Right cardiac atrium (tissue), 5 donors: ENCODE results near the gene PROK2. TPM values are rescaled to one million over a fixed set of nuclear protein-coding genes. Genes with fewer than 3 reads are reported as not detected.

Experiments
- ATAC-seq, 2 donors: fragments of 200-7000 bp; cut with Tn5 transposase; one replicate each; pipeline versions ENCODE4 v1.8.0 to v1.9.1; 2020; ENCODE audit warnings: moderate library complexity in 2 of 2, mild to moderate bottlenecking in 1 of 2
- DNase-seq, 3 donors: peaks; one replicate each; pipeline ENCODE4 v3.0.0-alpha.2; 2020
- H3K27ac ChIP-seq: one replicate; pipeline ENCODE4 v1.5.1; 2013; ENCODE audit warnings: mild to moderate bottlenecking, low read length, control low read depth, moderate library complexity
- H3K27me3 ChIP-seq: one replicate; pipeline ENCODE4 v1.6.1; 2013; ENCODE audit not compliant: control insufficient read depth, insufficient read depth
- H3K4me1 ChIP-seq: one replicate; pipeline ENCODE4 v1.6.1; 2013; ENCODE audit warnings: low read length; ENCODE audit not compliant: control insufficient read depth, insufficient read depth
- H3K4me3 ChIP-seq: one replicate; pipeline ENCODE4 v1.5.1; 2013; ENCODE audit warnings: low read length, control low read depth
- H3K9me3 ChIP-seq: one replicate; pipeline ENCODE4 v1.6.1; 2013; ENCODE audit warnings: low read length; ENCODE audit not compliant: control insufficient read depth
- WGBS: extraction: QIAGEN DNeasy Blood & Tissue Kit; methylation state at CpG from one replicate; pipeline ENCODE4 v1.1.7; 2013; 5-methylcytosine and 5-hydroxymethylcytosine counted together
- intact Hi-C, 4 donors: fragments of 100-400 bp; cut with DNase I; formaldehyde crosslinking; loops; one replicate each; pipeline versions ENCODE4 v1.11.0 to v1.14.0; 2022 to 2023
- polyA plus RNA-seq: library from polyadenylated mRNA; stranded (reverse); fragments of 200-250 nt; gene quantifications from one replicate; pipeline ENCODE4 v1.2.3, GENCODE V29; 2013
- total RNA-seq, 4 donors: library from RNA; stranded (reverse); fragmentation: NEBNext Ultra II Directional; extraction: Animal tissue kit (Norgen Biotek cat#: 25700); gene quantifications; one replicate each; pipeline ENCODE4 v1.2.1, GENCODE V29; 2021
- donor health status: healthy with polysubstance abuse.
- donor health status: DM: no; HTN: yes; CAD: no.
- donor health status: DM: no; HTN: no; CAD: no.
- donor health status: DM: no; HTN: yes; CAD: no; lungs with severe emphysema.
- donor health status: DM: yes; HTN: yes; CAD: no.

The PROK2 gene
- total and polyA plus RNA-seq, 5 donors: 0.11 to 0.31 (median 0.15) TPM; not detected in 2

GRCh38 chr3:71787851-71788405 is 3.0 kb upstream of the PROK2 start:
- ATAC-seq (no peak), DNase-seq (no peak)
- intact Hi-C loops: no loop called here
- Histone ChIP-seq H3K4me3 (no peak overlapping the region), H3K27ac (no peak overlapping the region), H3K4me1 (peaks cover 4% of the 10 kb centered on the region), H3K9me3 (no peaks in the 10 kb centered on the region), H3K27me3 (no peaks in the 10 kb centered on the region)
- 89% methylated on average over 7 of the region's 7 CpGs for WGBS

GRCh38 chr3:71786551-71786950 is 1.6 kb upstream of the PROK2 start:
- DNase-seq (no peak), ATAC-seq (no peak)
- Histone ChIP-seq H3K4me3 (no peak overlapping the region), H3K9me3 (no peaks in the 10 kb centered on the region), H3K27ac (no peak overlapping the region), H3K27me3 (peaks cover 3% of the 10 kb centered on the region), H3K4me1 (peaks cover 4% of the 10 kb centered on the region)
- WGBS: 46% methylated on average over 6 of the region's 6 CpGs
- intact Hi-C loops: no loop called here

GRCh38 chr3:71786217-71786549 is 1.2 kb upstream of the PROK2 start:
- WGBS: 34% methylated on average over 8 of the region's 8 CpGs
- no peak overlapping the region for H3K4me3 ChIP-seq
- DNase-seq: no peak
- H3K9me3 ChIP-seq: no peaks in the 10 kb centered on the region
- peaks cover 3% of the 10 kb centered on the region for H3K27me3 ChIP-seq
- intact Hi-C loops: no loop called here
- no peak overlapping the region for H3K27ac ChIP-seq
- ATAC-seq: no peak
- peaks cover 4% of the 10 kb centered on the region for H3K4me1 ChIP-seq

- Histone ChIP-seq H3K27ac (no peak overlapping the region), H3K4me3 (peak overlapping the region; percentile 61), H3K9me3 (no peaks in the 10 kb centered on the region), H3K4me1 (peaks cover 4% of the 10 kb centered on the region), H3K27me3 (peaks cover 3% of the 10 kb centered on the region)
- ATAC-seq (no peak), DNase-seq (no peak)
- 14% methylated on average over 28 of the region's 28 CpGs for WGBS
- intact Hi-C loops: no loop called here
These were observed 726 bp upstream of the PROK2 start for GRCh38 chr3:71785532-71786216.

- no peaks in the 10 kb centered on the region for H3K9me3 ChIP-seq
- H3K4me1 ChIP-seq: peaks cover 4% of the 10 kb centered on the region
- no peak overlapping the region for H3K27ac ChIP-seq
- H3K4me3 ChIP-seq: peak overlapping the region; percentile 61
- H3K27me3 ChIP-seq: peaks cover 7% of the 10 kb centered on the region
- intact Hi-C loops: no loop called here
- ATAC-seq (no peak), DNase-seq (no peak)
- 3% methylated on average over 23 of the region's 23 CpGs for WGBS
These were observed 591 bp downstream of the PROK2 start for GRCh38 chr3:71784201-71784913.

GRCh38 chr3:71783152-71783551 is 1.8 kb downstream of the PROK2 start:
- intact Hi-C loops: no loop called here
- no peak overlapping the region for H3K27ac ChIP-seq
- peaks cover 7% of the 10 kb centered on the region for H3K27me3 ChIP-seq
- peaks cover 4% of the 10 kb centered on the region for H3K4me1 ChIP-seq
- DNase-seq (no peak), ATAC-seq (no peak)
- 56% methylated on average over 1 of the region's 1 CpG for WGBS
- H3K4me3 ChIP-seq: no peak overlapping the region
- no peaks in the 10 kb centered on the region for H3K9me3 ChIP-seq

- no peak overlapping the region for H3K27ac ChIP-seq
- no peaks in the 10 kb centered on the region for H3K9me3 ChIP-seq
- intact Hi-C loops: no loop called here
- no peak overlapping the region for H3K4me3 ChIP-seq
- ATAC-seq (no peak), DNase-seq (no peak)
- peaks cover 9% of the 10 kb centered on the region for H3K27me3 ChIP-seq
- peaks cover 3% of the 10 kb centered on the region for H3K4me1 ChIP-seq
- WGBS: 82% methylated on average over 4 of the region's 4 CpGs
These were observed 4.5 kb downstream of the PROK2 start for GRCh38 chr3:71780430-71780829.

- no peak for DNase-seq
- ATAC-seq: no peak
- intact Hi-C loops: no loop called here
- WGBS: 66% methylated on average over 6 of the region's 6 CpGs
- no peaks in the 10 kb centered on the region for H3K4me1 ChIP-seq
- H3K27ac ChIP-seq: no peak overlapping the region
- no peak overlapping the region for H3K4me3 ChIP-seq
- H3K9me3 ChIP-seq: no peaks in the 10 kb centered on the region
- H3K27me3 ChIP-seq: peaks cover 9% of the 10 kb centered on the region
These were observed 5.1 kb downstream of the PROK2 start for GRCh38 chr3:71779674-71780377.

GRCh38 chr3:71778353-71778752 is 6.6 kb downstream of the PROK2 start:
- ATAC-seq (no peak), DNase-seq (no peak)
- no peak overlapping the region for H3K4me3 ChIP-seq
- peaks cover 9% of the 10 kb centered on the region for H3K27me3 ChIP-seq
- H3K4me1 ChIP-seq: no peaks in the 10 kb centered on the region
- intact Hi-C loops: no loop called here
- H3K9me3 ChIP-seq: no peaks in the 10 kb centered on the region
- H3K27ac ChIP-seq: no peak overlapping the region
- 96% methylated on average over 3 of the region's 3 CpGs for WGBS

- intact Hi-C loops: no loop called here
- Histone ChIP-seq H3K4me1 (no peaks in the 10 kb centered on the region), H3K27me3 (peaks cover 6% of the 10 kb centered on the region), H3K9me3 (no peaks in the 10 kb centered on the region), H3K4me3 (no peak overlapping the region), H3K27ac (no peak overlapping the region)
- WGBS: 58% methylated on average over 6 of the region's 6 CpGs
- no peak for DNase-seq
- ATAC-seq: no peak
These were observed 8.4 kb downstream of the PROK2 start for GRCh38 chr3:71776538-71776937.

- intact Hi-C loops: no loop called here
- Histone ChIP-seq H3K27me3 (peaks cover 2% of the 10 kb centered on the region), H3K4me3 (no peak overlapping the region), H3K4me1 (no peaks in the 10 kb centered on the region), H3K9me3 (no peaks in the 10 kb centered on the region), H3K27ac (no peak overlapping the region)
- WGBS: 45% methylated on average over 1 of the region's 1 CpG
- DNase-seq: no peak
- no peak for ATAC-seq
These were observed 13.1 kb downstream of the PROK2 start for GRCh38 chr3:71771884-71772283.
